GM21447 (cell line): ENCODE measurements around the gene WEE1.
A peak's percentile ranks its signal among the peaks of the same experiment; 100 is the strongest.

Source experiments
- ATAC-seq: cut with Tn5 transposase; IDR thresholded peaks from one replicate; pipeline ENCODE4 v1.9.1; 2021; ENCODE audit not compliant: unreplicated experiment

The WEE1 gene

GRCh38 chr11:9565822-9566560 is 7.5 kb upstream of the WEE1 start:
- ATAC-seq, result peak; percentile 93

- ATAC-seq, result no peak
Measured at GRCh38 chr11:9566561-9567063, 6.9 kb upstream of the WEE1 start.

DNA sequence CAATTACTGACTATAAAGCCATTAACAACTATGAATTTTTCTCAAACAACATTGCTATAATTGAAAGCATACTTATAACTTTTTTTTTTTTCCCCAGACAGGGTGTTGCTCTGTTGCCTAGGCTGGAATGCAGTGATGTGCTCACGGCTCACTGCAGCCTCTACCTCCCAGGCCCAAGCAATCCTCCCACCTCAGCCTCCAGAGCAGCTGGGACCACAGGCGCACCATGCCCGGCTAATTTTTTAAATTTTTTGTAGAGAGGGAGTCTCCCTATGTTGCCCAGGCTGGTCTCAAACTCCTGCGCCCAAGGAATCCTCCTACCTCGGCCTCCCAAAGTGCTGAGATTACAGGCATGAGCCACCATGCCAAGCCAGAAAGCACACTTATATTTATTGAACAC is 6.1 kb upstream of the WEE1 start:
- no peak for ATAC-seq

DNA sequence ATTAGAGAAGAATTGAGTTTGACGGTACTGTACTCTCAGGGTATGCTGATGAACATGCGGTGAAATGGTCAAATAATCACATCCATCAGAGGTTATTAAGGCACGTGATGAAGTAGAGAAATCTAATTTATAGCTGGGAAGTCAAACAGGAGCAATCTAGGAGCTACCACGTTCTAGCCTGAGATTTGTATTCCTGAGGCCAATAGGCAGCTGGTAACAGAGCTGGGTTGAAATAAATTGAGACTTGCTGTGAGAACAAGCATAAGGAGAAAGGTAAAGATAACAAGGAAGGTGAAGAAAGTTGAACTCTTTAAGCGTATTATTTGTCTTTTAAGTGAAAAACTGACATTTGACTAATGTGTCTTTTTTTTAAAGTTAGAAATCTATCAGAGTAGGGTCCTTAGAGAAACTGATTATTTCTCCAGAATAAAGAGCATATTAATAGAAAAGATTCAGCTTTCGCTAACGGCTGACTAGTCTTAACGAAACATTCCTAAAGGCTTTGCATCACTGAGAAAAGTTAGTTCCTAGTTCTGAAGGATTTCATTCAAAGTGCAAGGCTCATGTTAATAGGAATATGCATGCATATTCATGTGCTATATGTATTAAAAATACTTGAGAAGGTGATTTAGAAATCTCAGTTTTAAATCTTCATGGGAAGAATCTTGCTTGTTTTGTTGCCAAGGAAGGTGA is 5.2 kb upstream of the WEE1 start:
- no peak for ATAC-seq

GRCh38 chr11:9568854-9569587 is 4.4 kb upstream of the WEE1 start:
- no peak for ATAC-seq

GRCh38 chr11:9569588-9570164 is 3.8 kb upstream of the WEE1 start:
- ATAC-seq, result no peak

DNA sequence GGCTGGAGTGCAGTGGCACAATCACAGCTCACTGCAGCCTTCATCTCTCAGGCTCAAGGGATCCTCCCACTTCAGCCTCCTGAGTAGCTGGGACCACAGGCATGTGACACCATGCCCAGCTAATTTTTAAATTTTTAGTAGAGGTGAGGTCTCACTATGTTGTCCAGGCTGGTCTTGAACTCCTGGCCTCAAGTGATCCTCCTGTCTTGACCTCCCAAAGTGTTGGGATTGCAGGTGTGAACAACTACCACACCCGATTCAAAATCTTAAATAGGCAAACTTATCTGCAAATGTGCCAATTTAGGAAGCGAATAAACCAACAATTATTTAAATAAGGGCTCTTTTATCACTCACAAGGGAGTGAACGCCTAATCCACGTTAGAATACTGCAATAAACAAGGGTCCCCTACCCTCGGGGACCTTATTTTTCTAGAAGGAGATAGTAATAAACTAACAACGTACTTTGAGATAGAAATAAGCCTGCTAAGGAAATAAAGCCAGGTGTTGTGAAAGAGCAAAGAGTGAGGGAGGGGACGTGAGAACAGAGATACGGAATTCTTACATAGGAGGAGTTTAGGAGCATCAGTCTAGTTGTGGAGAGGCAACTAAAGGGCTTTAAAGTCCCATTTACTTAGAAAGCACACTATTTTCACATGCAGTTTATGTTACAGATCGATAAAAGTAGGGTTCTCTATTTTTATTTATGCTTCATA is 3.0 kb upstream of the WEE1 start:
- no peak for ATAC-seq

GRCh38 chr11:9571071-9571762 is 2.3 kb upstream of the WEE1 start:
- ATAC-seq, result no peak

- ATAC-seq, result no peak
Measured at GRCh38 chr11:9571763-9572115, 1.7 kb upstream of the WEE1 start.

DNA sequence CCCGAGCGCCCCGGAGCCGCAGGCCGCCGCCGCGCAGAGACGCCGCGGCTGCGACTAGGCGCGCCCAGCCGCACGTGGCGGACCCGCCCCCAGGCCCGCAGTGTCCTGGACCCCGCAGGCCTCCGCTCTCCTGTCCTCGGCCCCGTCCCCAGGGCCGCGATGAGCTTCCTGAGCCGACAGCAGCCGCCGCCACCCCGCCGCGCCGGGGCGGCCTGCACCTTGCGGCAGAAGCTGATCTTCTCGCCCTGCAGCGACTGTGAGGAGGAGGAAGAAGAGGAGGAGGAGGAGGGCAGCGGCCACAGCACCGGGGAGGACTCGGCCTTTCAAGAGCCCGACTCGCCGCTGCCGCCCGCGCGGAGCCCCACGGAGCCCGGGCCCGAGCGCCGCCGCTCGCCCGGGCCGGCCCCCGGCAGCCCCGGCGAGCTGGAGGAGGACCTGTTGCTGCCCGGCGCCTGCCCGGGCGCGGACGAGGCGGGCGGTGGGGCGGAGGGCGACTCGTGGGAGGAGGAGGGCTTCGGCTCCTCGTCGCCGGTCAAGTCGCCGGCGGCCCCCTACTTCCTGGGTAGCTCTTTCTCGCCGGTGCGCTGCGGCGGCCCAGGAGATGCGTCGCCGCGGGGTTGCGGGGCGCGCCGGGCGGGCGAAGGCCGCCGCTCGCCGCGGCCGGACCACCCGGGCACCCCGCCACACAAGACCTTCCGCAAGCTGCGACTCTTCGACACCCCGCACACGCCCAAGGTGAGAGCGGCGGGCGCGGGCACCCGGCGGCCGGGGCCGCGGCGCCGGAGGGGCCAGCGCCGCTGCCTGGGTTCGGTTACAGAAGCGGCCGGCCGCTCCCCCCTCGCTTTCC is 528 bp downstream of the WEE1 start:
- ATAC-seq, result peak; percentile 2

DNA sequence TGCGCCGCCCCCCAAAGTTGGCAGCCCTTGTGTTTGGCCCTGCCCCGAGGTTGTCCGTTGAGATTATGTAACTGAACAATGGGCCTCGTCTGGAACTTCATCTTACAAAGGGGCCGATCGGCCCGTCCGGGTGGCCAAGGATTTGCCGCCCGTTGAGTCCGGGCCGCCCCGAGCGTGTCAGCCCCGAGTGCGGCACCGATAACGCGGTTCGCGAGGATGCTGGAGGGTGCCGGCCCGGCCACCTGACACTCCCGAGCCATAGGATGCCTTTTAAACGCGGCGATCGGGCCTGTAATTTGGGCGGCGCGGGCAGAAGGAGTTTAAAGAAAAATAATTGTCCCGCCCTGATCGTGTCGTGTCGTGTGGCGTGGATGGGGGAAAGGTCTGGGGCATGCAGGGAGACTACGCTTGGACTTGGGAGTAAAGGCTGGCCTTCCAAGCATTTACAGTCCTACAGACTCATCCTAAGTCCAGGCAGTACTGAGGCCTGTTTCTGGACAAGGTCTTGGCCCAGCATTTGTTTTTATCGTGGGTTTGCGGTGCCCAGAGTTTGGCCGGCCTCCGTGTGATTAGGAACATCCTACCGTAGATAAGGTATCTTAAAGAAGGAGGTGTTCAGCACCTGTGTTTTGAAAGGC is 1.3 kb downstream of the WEE1 start:
- ATAC-seq, result no peak

DNA sequence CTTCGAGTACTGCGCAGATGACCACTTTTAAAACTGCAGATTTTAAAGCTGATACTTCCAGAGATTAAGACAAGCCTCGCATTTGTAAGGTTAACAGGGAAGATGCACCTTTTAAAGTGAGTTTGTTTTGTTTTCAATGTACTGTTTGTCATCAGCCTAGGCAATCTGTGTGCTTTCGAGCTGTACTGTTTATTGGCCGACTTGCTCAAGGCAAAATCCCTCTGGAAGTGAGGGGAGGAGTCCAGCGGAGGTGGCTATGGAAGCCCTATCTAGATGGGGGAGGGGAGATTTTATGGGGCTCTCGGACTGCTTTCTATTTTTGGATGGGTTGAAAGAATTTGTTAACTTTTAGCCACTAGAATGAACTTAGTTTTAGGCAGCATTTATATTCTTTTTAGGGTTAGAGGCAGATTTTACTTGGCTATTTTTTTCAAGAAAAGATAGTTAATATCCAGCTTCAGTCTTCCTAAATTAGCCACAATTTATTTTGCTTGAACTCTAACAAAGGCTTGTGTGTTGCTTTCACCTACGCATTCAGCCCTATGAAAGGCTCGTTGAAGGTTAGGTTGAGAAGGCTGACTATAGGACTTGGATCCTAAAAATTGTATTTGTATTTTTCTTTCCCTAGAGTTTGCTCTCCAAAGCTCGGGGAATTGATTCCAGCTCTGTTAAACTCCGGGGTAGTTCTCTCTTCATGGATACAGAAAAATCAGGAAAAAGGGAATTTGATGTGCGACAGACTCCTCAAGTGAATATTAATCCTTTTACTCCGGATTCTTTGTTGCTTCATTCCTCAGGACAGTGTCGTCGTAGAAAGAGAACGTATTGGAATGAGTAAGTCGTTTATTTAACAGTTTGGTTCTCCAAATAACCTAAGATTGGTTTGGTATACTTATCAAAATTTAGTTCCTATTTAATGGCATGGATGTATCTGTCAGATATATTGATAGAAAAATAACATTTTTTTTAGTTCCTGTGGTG is 2.1 kb downstream of the WEE1 start:
- ATAC-seq, result no peak

- no peak for ATAC-seq
Measured at GRCh38 chr11:9576701-9577381, 3.4 kb downstream of the WEE1 start.

DNA sequence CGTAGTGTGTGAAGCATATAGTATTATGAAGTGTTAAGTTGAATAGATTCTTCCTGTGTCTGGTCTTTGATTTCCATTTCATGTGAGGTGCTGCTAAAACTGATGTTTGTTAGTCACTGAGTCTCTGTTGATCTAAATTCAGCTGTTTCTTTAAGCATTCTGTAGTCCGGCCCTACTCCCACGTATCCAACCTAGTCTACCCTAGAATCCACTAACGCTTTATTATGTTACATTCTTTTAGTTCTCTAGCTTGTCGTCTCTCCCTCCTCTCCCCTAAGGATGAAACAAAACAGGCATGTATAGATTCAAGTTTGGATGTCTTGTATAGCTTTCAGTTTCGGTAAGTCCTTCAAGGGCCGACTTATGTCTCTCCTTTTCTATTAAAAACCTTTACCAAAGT is 4.1 kb downstream of the WEE1 start:
- ATAC-seq, result no peak

GRCh38 chr11:9580894-9581293 is 7.4 kb downstream of the WEE1 start:
- ATAC-seq, result no peak

GRCh38 chr11:9581556-9582161 is 8.2 kb downstream of the WEE1 start:
- ATAC-seq, result no peak

DNA sequence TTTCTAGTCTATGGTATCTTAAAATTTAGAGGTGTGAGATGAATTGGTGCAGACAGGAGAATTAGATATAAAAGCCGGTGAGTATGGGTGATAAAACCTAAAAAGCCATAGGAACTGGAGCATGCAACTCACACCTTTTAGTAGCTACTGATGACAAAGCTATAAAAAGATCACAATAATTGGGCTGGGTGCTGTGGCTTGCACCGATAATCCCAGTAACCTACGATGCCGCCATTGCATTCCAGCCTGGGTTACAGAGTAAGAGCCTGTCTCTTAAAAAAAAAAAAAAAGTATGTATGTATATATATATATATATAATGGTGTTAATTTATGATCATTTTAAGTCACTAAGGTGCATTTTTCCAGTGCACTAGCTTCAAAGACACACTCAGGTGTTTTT is 17.2 kb downstream of the WEE1 start:
- ATAC-seq, result no peak
